Loucy (cell line): Measurements from ENCODE around the gene LGALS9C.
"Not testable (repeated sequence)": the region's sequence is repeated elsewhere in the genome, so short reads cannot be mapped to it uniquely, and the experiment has no call there.

Source experiments
- CTCF ChIP-seq: fragments of 200-600 bp; sonication (generic); conservative IDR thresholded peaks from 2 replicates; pipeline ENCODE4 v1.5.1; 2014; ENCODE audit warnings: mild to moderate bottlenecking, antibody characterized with exemption, low read length
- EZH2phosphoT487 ChIP-seq: fragments of 200-600 bp; IDR thresholded peaks from 2 replicates; pipeline ENCODE4 v1.6.1; 2018; ENCODE audit warnings: antibody characterized with exemption, mild to moderate bottlenecking, moderate library complexity, borderline replicate concordance

DNA sequence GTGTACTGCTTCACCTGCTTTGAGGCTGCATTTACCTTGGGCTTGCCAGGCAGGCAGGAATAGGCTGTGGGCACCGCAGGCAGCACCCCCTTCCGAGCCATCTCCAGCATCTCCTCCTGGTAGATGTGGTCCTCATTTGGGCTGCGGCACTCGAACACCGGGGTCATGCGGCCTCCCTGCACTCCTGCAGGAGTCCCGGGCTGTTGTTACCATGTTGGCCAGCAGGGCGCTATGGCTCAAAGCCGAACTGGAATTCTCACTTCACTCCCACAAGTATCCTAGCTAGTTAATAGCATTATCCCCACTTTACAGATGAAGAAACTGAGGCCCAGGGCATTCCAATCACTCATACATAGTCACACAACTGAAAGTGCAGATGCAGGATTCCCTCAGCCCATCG is 23.7 kb downstream of the LGALS9C start:
- not testable (repeated sequence) for TF ChIP-seq CTCF, EZH2phosphoT487
